Esophagus muscularis mucosa (tissue), 3 donors: ENCODE results near the gene RPS17.
"Not testable (repeated sequence)": the region's sequence is repeated elsewhere in the genome, so short reads cannot be mapped to it uniquely, and the experiment has no call there.

Experiments used
- POLR2A ChIP-seq: fragments of 450-650 bp; IDR thresholded peaks from one replicate; pipeline ENCODE4 v1.6.1; 2017; ENCODE audit warnings: antibody characterized with exemption, moderate library complexity, mild to moderate bottlenecking, low read depth
- TF ChIP-seq, protein P1 (sequence below), 3 experiments: fragments of 200-600 bp in 2 of 3; fragments of 450-650 bp in 1 of 3; sonication (generic) in 2 of 3; IDR thresholded peaks; one replicate each; pipeline ENCODE4 v1.5.1; 2017 to 2019; ENCODE audit warnings: antibody characterized with exemption in 3 of 3, mild to moderate bottlenecking in 2 of 3, moderate library complexity in 1 of 3

DNA sequence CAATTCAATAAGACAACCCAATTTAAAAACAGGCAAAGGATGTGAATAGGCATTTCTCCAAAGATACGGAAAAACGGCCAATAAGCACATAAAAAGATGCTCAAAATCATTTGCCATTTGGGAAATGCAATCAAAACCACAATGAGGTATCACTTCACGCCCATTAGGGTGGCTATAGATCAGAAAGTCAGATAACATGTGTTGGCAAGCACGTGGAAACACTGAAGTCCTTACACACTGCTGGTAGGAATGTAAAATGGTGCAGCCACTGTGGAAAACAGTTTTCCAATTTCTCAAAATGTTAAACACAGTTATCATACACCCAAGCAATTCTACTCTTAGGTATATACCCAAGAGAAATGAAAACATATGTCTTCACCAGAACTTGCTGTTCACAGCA is 39.5 kb downstream of the RPS17 start:
- TF ChIP-seq POLR2A, result not testable (repeated sequence)
- TF ChIP-seq, protein P1, sequence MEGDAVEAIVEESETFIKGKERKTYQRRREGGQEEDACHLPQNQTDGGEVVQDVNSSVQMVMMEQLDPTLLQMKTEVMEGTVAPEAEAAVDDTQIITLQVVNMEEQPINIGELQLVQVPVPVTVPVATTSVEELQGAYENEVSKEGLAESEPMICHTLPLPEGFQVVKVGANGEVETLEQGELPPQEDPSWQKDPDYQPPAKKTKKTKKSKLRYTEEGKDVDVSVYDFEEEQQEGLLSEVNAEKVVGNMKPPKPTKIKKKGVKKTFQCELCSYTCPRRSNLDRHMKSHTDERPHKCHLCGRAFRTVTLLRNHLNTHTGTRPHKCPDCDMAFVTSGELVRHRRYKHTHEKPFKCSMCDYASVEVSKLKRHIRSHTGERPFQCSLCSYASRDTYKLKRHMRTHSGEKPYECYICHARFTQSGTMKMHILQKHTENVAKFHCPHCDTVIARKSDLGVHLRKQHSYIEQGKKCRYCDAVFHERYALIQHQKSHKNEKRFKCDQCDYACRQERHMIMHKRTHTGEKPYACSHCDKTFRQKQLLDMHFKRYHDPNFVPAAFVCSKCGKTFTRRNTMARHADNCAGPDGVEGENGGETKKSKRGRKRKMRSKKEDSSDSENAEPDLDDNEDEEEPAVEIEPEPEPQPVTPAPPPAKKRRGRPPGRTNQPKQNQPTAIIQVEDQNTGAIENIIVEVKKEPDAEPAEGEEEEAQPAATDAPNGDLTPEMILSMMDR (IDR thresholded peaks at IDR 0.05), result not testable (repeated sequence)
